Germinal center (tissue), 1 donor: Measurements from ENCODE around the gene ARNT2.
"Not testable (repeated sequence)": the region's sequence is repeated elsewhere in the genome, so short reads cannot be mapped to it uniquely, and the experiment has no call there.

Source experiments
- DNase-seq: peaks from one replicate; pipeline ENCODE4 v3.0.0; 2012; ENCODE audit warnings: mixed read lengths, low spot score

Gene ARNT2

GRCh38 chr15:80615783-80616391 lies 211.7 kb downstream of the ARNT2 start:
- DNase-seq: no peak

DNA sequence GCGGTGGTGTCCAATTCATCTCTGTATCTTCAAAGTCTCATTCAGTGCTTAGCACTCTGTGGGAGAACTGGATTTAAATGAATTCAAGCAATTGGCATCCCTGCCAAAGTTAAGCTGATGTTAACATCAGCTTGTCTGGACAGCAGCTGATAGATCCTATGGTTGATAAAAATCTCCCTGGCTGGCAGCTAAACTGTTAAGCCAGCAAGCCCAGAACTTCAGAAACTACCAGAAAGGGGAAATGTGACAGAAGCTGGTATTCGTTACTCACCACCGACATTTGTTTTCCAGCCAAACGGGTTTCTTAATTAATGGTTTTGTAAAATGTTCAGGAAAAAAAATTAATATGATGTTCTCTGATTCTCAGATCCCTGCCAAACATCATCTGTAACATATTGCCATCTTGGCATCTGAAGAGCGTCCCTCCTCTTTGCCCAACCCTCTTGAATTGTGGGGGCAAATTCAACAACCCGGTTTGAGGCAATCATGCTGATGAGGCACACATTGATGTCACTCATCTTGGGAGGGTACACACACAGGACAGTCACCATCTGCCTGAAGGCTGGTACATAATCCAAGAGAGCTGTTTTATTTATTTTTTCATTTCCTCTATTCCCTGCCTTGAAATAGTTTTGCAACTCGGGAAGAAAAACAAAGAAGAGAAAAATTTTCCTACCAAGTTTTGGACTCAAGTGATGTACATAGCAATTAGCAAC lies 214.7 kb downstream of the ARNT2 start:
- DNase-seq: no peak

DNA sequence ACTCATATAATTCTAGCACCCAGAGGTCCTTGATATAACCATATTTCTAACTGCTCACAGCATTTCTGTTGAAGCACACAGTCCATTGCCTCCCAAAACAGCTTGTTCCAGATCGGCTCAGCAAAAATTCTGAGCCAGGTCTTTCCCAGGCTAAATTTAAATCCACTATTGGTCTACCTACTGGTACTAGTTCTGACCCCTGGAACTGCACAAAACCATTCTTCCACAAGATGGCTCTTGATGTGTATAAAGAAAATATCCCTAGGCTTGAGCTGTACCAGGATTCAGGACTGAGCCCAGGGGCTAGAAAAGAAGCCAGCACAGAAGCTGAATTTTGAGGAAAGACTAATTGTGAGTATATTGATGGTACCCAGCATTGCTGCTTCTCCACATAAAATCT lies 215.5 kb downstream of the ARNT2 start:
- DNase-seq: no peak

DNA sequence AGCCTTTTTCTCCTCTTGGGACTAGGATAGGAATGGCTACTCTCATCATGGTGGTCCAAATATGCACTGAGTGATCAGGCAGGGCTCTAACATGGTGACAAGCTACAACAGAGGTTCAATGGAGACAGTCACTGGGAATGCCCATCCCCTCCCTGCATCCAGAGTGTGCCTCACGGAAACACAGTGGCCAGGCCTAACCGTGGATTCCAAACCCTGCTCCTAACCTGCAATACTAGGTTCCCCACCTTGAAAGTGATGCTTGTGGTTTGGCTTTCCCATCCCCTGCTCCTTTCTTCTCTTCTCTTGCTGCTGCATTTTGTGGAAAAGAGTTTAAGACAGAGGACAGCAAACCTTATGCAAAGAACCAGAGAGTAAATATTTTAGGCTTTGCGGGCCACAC lies 216.0 kb downstream of the ARNT2 start:
- DNase-seq: no peak

- DNase-seq: no peak
Observed at GRCh38 chr15:80620931-80621330, 216.7 kb downstream of the ARNT2 start.

- DNase-seq: no peak
Observed at GRCh38 chr15:80626643-80627120, 222.5 kb downstream of the ARNT2 start.

DNA sequence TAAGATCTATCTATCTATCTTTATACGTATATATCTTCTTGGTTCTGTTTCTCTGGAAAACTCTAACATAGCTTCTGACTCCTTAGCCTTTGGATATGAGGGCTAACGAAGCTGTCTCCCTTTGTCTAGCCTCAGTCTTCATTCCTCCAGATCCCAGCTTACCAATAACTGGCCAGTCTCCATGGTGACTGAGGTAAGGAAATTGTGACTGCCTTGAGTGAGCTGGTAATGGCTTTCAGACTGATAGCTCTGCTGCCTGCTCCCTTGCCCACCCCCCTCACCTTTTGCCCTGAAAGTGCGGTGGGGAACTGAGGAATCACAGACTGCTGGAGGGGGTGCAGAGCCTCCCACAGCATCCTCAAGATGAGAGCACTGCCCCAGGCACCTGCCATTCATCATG lies 225.2 kb downstream of the ARNT2 start:
- DNase-seq: no peak

DNA sequence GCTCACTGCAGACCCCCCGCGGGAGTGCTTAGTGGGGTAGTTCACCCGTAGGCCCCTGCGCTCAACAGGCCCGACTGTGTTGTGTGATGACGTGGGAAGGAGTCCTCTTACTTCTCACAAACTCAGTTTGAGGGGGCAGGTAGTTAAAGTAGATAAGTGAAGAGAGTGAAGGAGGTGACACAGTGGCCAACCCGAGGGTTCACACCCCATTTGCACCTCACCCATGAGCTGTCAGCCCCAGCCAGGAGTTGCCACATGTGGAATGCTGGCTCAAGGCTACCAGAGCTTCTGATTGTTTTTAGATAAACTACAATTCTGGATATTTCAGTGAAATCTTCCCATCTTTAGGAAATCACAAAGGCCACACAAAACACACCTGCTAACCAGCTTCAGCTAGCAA lies 226.8 kb downstream of the ARNT2 start:
- no peak for DNase-seq

DNA sequence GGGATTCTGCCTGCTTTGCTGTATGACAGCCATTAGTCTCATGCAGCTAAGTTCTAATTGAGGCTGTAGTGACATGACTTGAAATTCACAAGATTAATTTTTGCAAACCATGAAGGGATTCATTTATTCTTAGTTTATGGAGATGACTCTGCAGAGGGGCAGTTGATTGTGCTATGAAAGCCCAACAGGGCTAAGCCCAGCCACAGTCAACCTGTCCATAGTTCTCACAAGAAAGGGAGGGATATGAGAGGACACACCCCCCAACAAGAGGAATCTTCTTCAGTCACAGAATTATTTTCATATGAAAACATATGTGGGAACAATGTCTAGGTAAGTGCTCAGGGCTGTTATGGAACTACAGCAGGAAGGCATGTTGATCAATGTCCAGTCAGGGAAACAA lies 229.0 kb downstream of the ARNT2 start:
- DNase-seq: no peak

DNA sequence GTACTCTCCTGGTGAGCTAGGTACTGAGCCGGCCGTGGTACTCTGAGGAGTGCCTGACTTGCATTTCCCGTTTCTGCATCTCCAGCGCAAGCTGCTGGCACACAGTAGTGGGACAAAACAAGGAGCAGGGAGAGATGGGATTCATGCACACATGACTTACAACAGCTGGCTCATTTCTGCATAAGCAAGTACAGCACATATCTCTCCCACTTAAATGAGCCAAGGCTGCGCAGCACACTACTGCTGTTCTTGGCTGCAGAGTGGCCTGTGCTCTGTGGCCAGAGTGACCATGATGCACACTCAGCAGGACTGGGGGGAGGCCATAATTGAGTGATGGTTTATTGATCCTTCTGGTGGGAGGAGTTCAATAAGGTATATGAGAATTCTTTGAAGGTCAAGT lies 231.8 kb downstream of the ARNT2 start:
- no peak for DNase-seq

DNA sequence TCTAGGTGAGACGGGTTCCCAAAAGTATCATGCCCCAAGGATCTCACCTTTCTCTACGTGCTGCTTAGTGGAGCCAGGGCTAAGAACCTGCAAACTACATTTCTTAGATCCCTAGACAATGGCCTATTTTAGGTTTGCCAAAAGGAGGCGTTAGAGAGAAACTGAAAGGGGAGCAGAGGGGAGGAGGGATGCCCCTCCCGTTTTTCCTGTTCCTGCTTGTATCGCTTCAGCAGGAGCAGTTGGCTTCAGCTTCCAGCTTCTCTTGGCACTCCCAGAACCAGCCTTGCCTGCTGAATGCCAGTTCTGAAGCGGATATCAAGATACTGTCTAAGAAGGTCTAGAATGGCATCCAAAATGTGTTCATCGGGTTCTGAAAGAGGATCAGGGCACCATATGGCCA lies 232.5 kb downstream of the ARNT2 start:
- no peak for DNase-seq

DNA sequence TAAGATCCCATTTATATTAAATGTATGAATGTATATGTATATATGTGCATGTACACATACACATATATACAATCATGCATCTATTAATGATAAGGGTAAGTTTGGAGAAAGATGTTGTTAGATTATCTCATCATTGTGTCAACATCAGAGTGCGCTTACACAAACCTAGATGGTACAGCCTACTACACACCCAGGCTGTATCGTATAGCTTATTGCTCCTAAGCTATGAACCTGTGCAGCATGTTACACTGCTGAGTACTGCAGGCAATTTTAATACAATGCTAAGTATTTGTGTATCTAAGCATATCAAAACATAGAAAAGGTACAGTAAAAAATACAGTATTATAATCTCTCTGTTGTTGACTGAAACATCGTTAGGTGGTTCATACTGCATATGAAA lies 233.6 kb downstream of the ARNT2 start:
- no peak for DNase-seq

DNA sequence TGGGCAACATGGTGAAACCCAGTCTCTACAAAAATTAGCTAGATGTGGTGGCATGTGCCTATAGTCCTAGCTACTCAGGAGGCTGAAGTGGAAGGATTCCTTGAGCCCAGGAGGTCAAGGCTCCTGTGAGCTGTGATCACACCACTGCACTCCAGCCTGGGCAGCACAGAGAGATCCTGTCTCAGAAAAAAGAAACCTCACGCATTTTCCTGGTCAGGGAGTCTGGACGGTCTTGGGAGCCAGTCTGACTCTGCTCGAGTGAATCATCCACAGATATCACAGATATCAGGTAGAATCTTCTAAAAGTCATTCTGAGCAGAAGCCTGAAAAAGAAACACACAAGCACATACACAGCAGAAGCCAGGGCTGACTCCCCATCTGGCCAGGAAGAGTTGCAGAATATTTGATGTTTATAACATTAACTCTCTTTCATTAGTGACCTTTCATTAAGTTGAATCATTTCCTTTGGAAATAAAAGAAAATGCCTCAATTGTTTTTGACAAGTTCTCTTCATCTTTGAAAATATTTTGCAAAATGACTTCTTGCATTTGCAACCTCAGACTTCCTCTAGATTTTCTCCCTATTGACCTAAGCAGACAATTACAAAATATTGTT lies 234.5 kb downstream of the ARNT2 start:
- no peak for DNase-seq

- DNase-seq: no peak
Observed at GRCh38 chr15:80639168-80639555, 235.0 kb downstream of the ARNT2 start.

- DNase-seq: no peak
Observed at GRCh38 chr15:80640531-80641121, 236.4 kb downstream of the ARNT2 start.

DNA sequence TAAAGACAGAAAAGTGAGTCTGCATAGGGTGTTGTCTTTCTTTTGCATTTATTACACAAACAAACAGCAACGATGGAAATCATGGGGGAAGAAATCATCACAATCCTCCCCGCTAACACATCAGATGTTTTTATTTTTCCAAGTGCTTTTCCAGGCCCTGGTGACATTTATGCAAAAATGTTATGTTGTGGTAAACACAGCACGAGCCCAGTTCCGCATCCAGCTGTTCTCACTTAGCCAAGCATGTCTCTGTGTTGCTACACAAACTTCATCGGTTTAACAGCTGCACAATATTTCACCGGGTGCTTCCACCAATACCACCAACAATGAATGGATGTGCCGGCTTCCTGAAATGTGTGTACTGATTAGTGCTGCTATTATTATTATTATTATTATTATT lies 237.2 kb downstream of the ARNT2 start:
- DNase-seq: no peak

- no peak for DNase-seq
Observed at GRCh38 chr15:80643431-80643951, 239.3 kb downstream of the ARNT2 start.

- no peak for DNase-seq
Observed at GRCh38 chr15:80645494-80646065, 241.4 kb downstream of the ARNT2 start.

DNA sequence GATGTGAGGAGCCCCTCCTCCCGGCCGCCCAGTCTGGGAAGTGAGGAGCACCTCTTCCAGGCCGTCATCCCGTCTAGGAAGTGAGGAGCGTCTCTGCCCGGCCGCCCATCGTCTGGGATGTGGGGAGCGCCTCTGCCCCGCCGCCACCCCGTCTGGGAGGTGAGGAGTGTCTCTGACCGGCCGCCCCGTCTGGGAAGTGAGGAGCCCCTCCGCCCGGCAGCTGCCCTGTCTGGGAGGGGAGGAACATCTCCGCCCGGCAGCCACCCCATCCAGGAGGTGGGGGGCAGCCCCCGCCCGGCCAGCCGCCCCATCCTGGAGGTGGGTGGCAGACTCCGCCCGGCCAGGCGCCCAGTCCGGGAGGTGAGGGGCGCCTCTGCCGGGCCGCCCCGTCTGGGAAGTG lies 243.2 kb downstream of the ARNT2 start:
- DNase-seq: not testable (repeated sequence)
